Stimulated activated naive CD8-positive, alpha-beta T cell treated with anti-CD3 and anti-CD28 coated beads, Interleukin-15, Interleukin-2, amounts not matched to agents 100 U/mL and 50 U/mL, for 24 hours (primary cell): ENCODE measurements around the gene NFATC3.
"Not testable (repeated sequence)": the region's sequence is repeated elsewhere in the genome, so short reads cannot be mapped to it uniquely, and the experiment has no call there.

Source experiments
- ATAC-seq: fragments of 150-1000 bp; cut with Tn5 transposase; one replicate; pipeline ENCODE4 v1.10.0; 2021
- DNase-seq: peaks from one replicate; pipeline ENCODE4 v3.0.0; 2021

NFATC3 gene

DNA sequence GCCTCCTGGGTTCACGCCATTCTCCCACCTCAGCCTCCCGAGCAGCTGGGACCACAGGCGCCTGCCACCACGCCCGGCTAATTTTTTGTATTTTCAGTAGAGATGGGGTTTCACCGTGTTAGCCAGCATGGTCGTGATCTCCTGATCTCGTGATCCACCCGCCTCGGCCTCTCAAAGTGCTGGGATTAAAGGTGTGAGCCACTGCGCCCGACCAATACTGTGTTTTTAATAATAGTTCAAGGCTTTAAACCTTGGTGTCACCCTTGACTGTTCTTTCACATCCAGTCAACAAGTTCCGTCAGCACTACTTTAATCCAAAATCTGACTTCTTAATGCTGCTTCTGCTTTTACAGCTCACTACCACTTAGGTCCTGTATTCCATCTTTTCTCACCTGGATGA, 33.8 kb downstream of the NFATC3 start:
- DNase-seq, ATAC-seq: not testable (repeated sequence)

- DNase-seq, ATAC-seq: not testable (repeated sequence)
Observed at GRCh38 chr16:68120496-68120895, 35.3 kb downstream of the NFATC3 start.

DNA sequence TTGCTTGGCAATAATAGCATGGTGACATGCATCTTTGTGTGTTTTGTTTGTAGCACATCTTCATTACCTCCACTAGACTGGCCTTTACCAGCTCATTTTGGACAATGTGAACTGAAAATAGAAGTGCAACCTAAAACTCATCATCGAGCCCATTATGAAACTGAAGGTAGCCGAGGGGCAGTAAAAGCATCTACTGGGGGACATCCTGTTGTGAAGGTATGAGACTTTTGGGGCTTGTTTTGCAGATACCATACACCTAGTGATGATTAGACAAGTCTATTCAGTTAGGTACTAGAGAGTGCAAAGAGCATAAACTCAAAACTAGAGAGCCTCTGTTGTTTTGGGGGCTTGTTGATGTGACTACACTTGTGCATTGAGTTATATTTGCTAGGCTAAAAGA, 41.2 kb downstream of the NFATC3 start:
- ATAC-seq (peak; percentile 40), DNase-seq (no peak)

GRCh38 chr16:68128577-68129305, 43.6 kb downstream of the NFATC3 start:
- DNase-seq (no peak), ATAC-seq (no peak)

DNA sequence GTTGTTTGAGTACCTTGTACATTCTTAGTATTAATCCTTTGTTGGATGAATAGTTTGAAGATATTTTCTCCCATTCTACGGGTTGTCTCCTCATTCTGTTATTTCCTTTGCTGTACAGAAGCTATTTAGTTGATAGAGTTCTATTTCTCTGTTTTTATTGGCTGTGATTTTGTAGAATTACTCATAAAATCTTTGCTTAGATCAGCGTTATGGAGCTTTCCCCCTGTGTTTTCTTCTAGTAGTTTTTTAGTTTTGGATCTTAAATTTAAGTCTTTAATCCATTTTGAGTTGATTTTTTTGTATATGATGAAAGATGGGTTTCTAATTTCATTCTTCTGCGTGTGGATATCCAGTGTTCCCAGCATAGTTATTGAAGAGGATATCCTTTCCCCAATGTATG, 45.4 kb downstream of the NFATC3 start:
- ATAC-seq: no peak
- DNase-seq: no peak

DNA sequence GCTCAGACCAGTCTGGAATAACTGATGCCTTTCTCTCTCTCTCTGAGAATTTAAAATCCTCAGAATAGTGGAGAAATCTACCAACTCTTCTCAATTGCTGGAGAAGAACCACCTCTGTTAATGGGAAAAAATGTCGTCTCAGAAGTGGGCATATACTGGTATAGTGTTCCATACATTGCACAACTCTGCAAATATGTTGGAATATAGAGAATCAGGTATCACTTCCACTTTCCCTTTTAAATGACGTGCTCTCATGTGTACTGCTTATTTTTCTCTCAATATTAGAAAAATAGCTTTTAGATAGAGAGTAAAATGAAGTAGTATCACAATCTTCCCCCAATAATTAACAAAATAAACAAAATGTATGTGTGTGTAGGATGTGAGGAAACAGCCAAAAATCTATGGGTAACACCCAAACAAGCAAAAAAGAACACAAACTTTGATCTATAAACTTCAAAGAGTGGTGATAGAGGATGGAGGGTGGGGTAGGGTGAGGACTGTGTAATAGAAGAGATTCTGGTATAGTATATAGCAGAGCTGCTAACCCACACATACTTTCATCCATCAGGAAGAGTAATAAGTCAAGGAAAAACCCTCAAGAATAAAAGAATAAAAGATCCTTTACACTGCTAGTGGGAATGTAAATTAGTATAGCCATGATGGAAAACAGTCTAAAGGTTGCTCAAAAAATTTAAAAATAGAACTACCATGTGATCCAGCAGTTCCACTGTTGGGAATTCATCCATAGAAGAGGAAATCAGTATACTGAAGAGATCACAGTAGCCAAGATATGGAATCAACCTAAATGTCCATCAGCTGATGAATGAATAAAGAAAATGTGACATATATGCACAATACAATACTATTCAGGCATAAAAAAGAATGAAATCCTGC, 46.9 kb downstream of the NFATC3 start:
- no peak for DNase-seq
- no peak for ATAC-seq

DNA sequence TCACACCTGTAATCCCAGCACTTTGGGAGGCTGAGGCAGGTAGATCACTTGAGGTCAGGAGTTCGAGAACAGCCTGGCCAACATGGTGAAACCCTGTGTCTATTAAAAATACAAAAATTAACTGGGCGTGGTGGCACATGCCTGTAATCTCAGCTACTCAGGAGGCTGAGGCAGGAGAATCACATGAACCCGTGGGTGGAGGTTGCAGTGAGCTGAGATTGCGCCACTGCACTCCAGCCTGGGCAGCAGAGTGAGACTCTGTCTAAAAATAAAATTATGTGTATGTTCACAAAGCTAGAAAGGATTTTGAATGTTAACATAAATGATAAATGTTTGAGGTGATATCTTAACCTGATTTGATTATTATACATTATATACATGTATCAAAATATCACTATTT, 47.8 kb downstream of the NFATC3 start:
- ATAC-seq, DNase-seq: not testable (repeated sequence)

- ATAC-seq (no peak), DNase-seq (no peak)
Observed at GRCh38 chr16:68134644-68135043, 49.5 kb downstream of the NFATC3 start.

DNA sequence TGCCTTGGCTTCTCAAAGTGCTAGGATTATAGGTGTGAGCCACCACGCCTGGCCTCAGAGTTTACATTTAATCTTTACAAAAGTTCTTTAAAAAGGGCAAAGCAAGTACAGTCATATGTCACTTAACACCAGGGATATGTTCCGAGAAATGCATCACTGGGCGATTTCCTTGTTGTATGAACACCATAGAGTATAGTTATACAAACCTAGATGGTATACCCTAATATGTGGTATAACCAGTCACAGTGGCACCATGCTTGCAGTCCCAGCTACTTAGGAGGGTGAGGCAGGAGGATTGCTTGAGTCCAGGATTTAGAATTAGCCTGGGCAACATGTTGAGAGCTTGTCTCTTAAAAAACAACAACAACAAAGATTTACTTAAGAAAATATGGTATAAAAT, 51.3 kb downstream of the NFATC3 start:
- no peak for DNase-seq
- ATAC-seq: peak; percentile 28

DNA sequence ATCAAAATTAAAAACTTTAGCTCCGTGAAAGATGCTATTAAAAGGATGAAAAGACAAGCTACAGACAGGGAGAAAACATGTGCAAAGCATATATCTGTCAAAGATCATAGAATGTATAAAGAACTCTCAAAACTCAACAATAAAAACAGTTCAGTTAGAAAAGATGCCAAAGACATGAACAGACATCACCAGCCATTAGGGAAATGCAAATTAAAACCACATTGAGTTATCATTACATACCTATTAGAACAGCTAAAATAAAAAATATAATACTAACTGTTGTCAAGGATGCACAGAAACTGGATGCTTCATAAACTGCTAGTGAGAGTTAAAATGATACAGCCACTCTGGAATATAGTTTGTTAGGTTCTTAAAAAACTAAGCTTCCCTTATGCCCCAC, 58.8 kb downstream of the NFATC3 start:
- ATAC-seq: no peak
- no peak for DNase-seq

GRCh38 chr16:68146585-68146984, 61.4 kb downstream of the NFATC3 start:
- no peak for ATAC-seq
- DNase-seq: no peak

GRCh38 chr16:68147444-68147843, 62.3 kb downstream of the NFATC3 start:
- DNase-seq: no peak
- ATAC-seq: no peak

GRCh38 chr16:68149596-68149995, 64.4 kb downstream of the NFATC3 start:
- ATAC-seq (no peak), DNase-seq (no peak)

GRCh38 chr16:68155425-68155824, 70.3 kb downstream of the NFATC3 start:
- ATAC-seq (no peak), DNase-seq (no peak)

- no peak for DNase-seq
- ATAC-seq: no peak
Observed at GRCh38 chr16:68162413-68162812, 77.2 kb downstream of the NFATC3 start.

DNA sequence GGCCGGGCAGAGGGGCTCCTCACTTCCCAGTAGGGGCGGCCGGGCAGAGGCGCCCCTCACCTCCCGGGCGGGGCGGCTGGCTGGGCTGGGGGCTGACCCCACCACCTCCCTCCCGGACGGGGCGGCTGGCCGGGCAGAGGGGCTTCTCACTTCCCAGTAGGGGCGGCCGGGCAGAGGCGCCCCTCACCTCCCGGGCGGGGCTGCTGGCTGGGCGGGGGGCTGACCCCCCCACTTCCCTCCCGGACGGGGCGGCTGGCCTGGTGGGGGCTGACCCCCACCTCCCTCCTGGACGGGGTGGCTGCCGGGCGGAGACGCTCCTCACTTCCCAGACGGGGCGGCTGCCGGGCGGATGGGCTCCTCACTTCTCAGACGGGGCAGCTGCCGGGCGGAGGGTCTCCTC, 78.1 kb downstream of the NFATC3 start:
- ATAC-seq, DNase-seq: not testable (repeated sequence)

- ATAC-seq (no peak), DNase-seq (no peak)
Observed at GRCh38 chr16:68166264-68166663, 81.1 kb downstream of the NFATC3 start.

GRCh38 chr16:68179196-68179795, 94.1 kb downstream of the NFATC3 start:
- no peak for DNase-seq
- no peak for ATAC-seq

- peak; percentile 36 for ATAC-seq
- no peak for DNase-seq
Observed at GRCh38 chr16:68179855-68180254, 94.7 kb downstream of the NFATC3 start.

DNA sequence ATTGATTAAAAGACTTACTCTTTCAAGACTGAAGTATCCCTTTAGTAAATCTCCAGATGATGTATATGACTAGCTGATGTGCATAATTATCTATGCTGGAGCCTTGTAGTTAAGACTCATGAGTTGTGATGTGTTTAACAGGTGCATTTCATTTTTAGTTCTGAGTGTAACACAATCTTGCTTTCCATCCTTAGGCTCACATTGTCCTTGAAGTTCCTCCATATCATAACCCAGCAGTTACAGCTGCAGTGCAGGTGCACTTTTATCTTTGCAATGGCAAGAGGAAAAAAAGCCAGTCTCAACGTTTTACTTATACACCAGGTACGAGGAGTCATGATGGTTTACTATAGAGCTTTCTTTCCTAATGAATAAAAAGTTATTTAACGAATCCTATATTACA, 97.9 kb downstream of the NFATC3 start:
- no peak for ATAC-seq
- no peak for DNase-seq

GRCh38 chr16:68186877-68187276, 101.7 kb downstream of the NFATC3 start:
- DNase-seq: no peak

GRCh38 chr16:68187505-68187904, 102.3 kb downstream of the NFATC3 start:
- no peak for ATAC-seq
- no peak for DNase-seq

More at GRCh38 chr16:68186877-68187276, 101.7 kb downstream of the NFATC3 start:
- no peak for ATAC-seq

GRCh38 chr16:68188170-68188569, 103.0 kb downstream of the NFATC3 start:
- ATAC-seq: no peak
- no peak for DNase-seq
